ENCODE results near the gene S1PR2. TPM values are rescaled to one million over a fixed set of nuclear protein-coding genes. Genes with fewer than 3 reads are reported as not detected.

Gene S1PR2
- total and polyA plus RNA-seq, 3 experiments from 2014 or later, result 2.2 to 19.9 (median 18.4) TPM

- peak overlapping the region in 3 of 8 donors; percentile 12 to 95 (median 38) for H3K27ac Mint-ChIP-seq
- Histone ChIP-seq H3K36me3 (ENCODE audit: insufficient read depth, low read length) (peaks cover 30% of the 10 kb centered on the region), H3K9me3 (ENCODE audit: low read length) (no peaks in the 10 kb centered on the region), H3K4me3 (ENCODE audit: low read length) (no peak overlapping the region), H3K27me3 (ENCODE audit: insufficient read depth, low read length, poor library complexity, severe bottlenecking) (no peaks in the 10 kb centered on the region), H3K27ac (ENCODE audit: low read depth, low read length) (no peak overlapping the region), H3K4me1 (ENCODE audit: insufficient read depth, low read length) (no peaks in the 10 kb centered on the region)
- DNase-seq, result peak; percentile 77 to 91 (median 79)
- H3K27me3 Mint-ChIP-seq, result no peaks in the 10 kb centered on the region
- peaks cover 9 to 49% (median 12%) of the 10 kb centered on the region in 3 donors for H3K36me3 Mint-ChIP-seq
- H3K4me3 Mint-ChIP-seq, result peak overlapping the region in 1 of 7 donors; percentile 81
- no peaks in the 10 kb centered on the region for H3K9me3 Mint-ChIP-seq
- peaks cover 0 to 23% (median 0%) of the 10 kb centered on the region in 3 donors for H3K4me1 Mint-ChIP-seq
- CTCF ChIA-PET, result interaction anchor here (0.6 to 4.2 kb wide), 37 partner anchors 10 to 329 kb away, joined by 3 to 61 read pairs (median 4); partner anchors contain the start of genes CDC37, ICAM1, ICAM5 and RAVER1
- POLR2A ChIA-PET, result interaction anchor here (0.6 to 1.0 kb wide), 3 partner anchors 26 to 1125 kb away, joined by 3 to 6 read pairs (median 4); partner anchors contain the start of gene EPOR
These were observed 28.2 kb upstream of the S1PR2 start for GRCh38 chr19:10259162-10259905.

DNA sequence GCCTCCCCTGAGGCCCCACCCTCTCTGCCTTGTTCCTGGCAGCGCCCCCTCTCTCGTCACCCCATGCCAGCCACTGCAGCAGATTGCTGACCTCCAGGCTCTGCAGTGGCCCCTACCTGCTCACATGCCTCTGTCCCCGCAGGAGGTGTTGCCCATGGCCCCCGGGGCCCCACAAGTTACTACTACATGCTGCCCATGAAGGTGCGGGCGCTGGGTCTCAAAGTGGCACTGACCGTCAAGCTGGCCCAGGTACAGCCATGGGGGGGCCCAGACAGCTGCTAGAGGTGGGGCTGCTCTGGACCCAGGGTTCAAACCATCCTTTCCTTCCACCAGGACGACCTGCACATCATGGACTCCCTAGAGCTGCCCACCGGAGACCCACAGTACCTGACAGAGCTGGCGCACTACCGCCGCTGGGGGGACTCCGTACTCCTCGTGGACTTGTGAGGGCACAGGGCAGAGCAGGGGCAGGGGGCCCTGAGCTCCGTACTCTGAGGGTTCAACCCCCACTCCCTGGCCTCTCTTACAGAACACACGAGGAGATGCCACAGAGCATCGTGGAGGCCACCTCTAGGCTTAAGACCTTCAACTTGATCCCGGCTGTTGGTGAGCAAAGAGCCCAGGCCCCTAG lies 27.1 kb upstream of the S1PR2 start:
- Mint-ChIP-seq H3K4me1 (peaks cover 0 to 31% (median 2%) of the 10 kb centered on the region in 3 donors), H3K36me3 (peaks cover 9 to 56% (median 14%) of the 10 kb centered on the region in 3 donors), H3K4me3 (peak overlapping the region in 1 of 7 donors; percentile 17), H3K27ac (peak overlapping the region in 2 of 8 donors; percentile 27 to 95), H3K9me3 (no peaks in the 10 kb centered on the region), H3K27me3 (no peaks in the 10 kb centered on the region)
- H3K4me1 ChIP-seq (ENCODE audit: insufficient read depth, low read length), result no peaks in the 10 kb centered on the region
- H3K27me3 ChIP-seq (ENCODE audit: insufficient read depth, low read length, poor library complexity, severe bottlenecking), result no peaks in the 10 kb centered on the region
- ChIA-PET POLR2A (interaction anchor here (0.6 to 1.0 kb wide), 3 partner anchors 24 to 131 kb away, joined by 4 to 6 read pairs (median 4); no protein-coding TSS in a partner anchor), CTCF (interaction anchor here (0.6 to 4.2 kb wide), 39 partner anchors 9 to 328 kb away, joined by 3 to 61 read pairs (median 4); partner anchors contain the start of genes CDC37, ICAM1, ICAM5 and P2RY11)
- no peak overlapping the region for H3K27ac ChIP-seq (ENCODE audit: low read depth, low read length)
- peaks cover 34% of the 10 kb centered on the region for H3K36me3 ChIP-seq (ENCODE audit: insufficient read depth, low read length)
- H3K4me3 ChIP-seq (ENCODE audit: low read length), result no peak overlapping the region
- no peak for DNase-seq
- H3K9me3 ChIP-seq (ENCODE audit: low read length), result no peaks in the 10 kb centered on the region

DNA sequence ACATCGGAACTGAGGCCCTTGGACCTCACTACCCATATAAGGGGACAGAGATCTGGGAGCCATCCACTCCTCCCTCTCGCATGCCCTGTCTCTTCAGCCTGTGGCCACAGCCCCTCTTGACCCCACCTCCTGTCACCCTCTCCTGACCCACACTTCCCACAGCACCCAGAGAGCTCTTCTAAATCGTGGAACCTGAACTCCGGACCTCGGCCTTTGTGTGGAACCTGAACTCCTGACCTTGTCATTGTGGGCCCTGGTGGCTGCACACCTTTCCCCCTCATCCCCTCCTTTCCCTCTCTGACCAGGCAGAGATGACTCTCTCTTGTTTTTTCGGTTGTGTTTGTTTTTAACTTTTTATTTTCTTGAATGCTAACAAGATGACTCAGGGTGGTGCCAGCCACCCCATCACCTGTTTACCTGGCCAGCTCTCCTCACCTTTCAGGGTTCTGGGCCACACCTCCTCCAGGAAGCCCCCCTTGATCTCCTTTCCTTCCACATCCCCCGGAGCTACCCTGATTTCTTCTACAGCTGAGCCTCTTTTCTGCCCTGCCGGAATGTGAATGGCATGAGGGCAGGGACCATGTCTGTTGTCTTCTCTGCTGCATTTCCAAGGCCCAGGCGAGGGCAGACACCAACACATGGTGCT lies 26.0 kb upstream of the S1PR2 start:
- H3K4me3 ChIP-seq (ENCODE audit: low read length), result no peak overlapping the region
- ChIA-PET POLR2A (no interaction called here), CTCF (interaction anchor here (1.1 to 4.0 kb wide), 7 partner anchors 8 to 326 kb away, joined by 3 to 61 read pairs (median 5); partner anchors contain the start of gene TYK2)
- Mint-ChIP-seq H3K4me1 (peaks cover 6 to 40% (median 7%) of the 10 kb centered on the region in 3 donors), H3K4me3 (peak overlapping the region in 1 of 7 donors; percentile 17), H3K27me3 (no peaks in the 10 kb centered on the region), H3K36me3 (peaks cover 9 to 62% (median 14%) of the 10 kb centered on the region in 3 donors), H3K9me3 (no peaks in the 10 kb centered on the region), H3K27ac (peak overlapping the region in 3 of 8 donors; percentile 1 to 67 (median 47))
- peaks cover 8% of the 10 kb centered on the region for H3K4me1 ChIP-seq (ENCODE audit: insufficient read depth, low read length)
- H3K27ac ChIP-seq (ENCODE audit: low read depth, low read length), result no peak overlapping the region
- peaks cover 34% of the 10 kb centered on the region for H3K36me3 ChIP-seq (ENCODE audit: insufficient read depth, low read length)
- no peaks in the 10 kb centered on the region for H3K9me3 ChIP-seq (ENCODE audit: low read length)
- H3K27me3 ChIP-seq (ENCODE audit: insufficient read depth, low read length, poor library complexity, severe bottlenecking), result no peaks in the 10 kb centered on the region
- DNase-seq, result no peak

DNA sequence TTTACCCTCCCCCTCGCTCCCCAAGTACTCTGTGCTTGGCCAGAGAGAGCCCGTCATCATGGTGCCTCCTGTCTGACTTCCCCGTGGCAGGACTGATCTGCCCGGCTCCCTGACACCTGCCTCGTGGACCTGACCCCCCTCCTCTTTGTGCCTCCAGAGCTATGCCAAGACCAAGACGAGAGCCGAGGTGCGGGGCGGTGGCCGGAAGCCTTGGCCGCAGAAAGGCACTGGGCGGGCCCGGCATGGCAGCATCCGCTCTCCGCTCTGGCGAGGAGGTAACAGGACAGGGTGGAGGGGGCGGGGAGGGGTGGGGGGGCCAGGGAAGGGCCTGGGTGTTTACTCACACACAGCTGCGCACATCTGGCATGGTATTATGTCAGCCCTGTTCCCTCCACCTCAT lies 25.4 kb upstream of the S1PR2 start:
- H3K27me3 ChIP-seq (ENCODE audit: insufficient read depth, low read length, poor library complexity, severe bottlenecking), result no peaks in the 10 kb centered on the region
- peak overlapping the region in 1 of 8 donors; percentile 84 for H3K27ac Mint-ChIP-seq
- no peak overlapping the region for H3K4me3 ChIP-seq (ENCODE audit: low read length)
- no peak for DNase-seq
- H3K9me3 Mint-ChIP-seq, result no peaks in the 10 kb centered on the region
- peaks cover 9 to 68% (median 14%) of the 10 kb centered on the region in 3 donors for H3K36me3 Mint-ChIP-seq
- no peaks in the 10 kb centered on the region for H3K27me3 Mint-ChIP-seq
- peaks cover 10 to 46% (median 10%) of the 10 kb centered on the region in 3 donors for H3K4me1 Mint-ChIP-seq
- POLR2A ChIA-PET, result no interaction called here
- H3K4me1 ChIP-seq (ENCODE audit: insufficient read depth, low read length), result peaks cover 8% of the 10 kb centered on the region
- H3K27ac ChIP-seq (ENCODE audit: low read depth, low read length), result no peak overlapping the region
- CTCF ChIA-PET, result interaction anchor here (1.1 to 1.6 kb wide), 3 partner anchors 16 to 326 kb away, joined by 3 to 5 read pairs (median 3); no protein-coding TSS in a partner anchor
- peaks cover 34% of the 10 kb centered on the region for H3K36me3 ChIP-seq (ENCODE audit: insufficient read depth, low read length)
- no peaks in the 10 kb centered on the region for H3K9me3 ChIP-seq (ENCODE audit: low read length)
- H3K4me3 Mint-ChIP-seq, result no peak overlapping the region

DNA sequence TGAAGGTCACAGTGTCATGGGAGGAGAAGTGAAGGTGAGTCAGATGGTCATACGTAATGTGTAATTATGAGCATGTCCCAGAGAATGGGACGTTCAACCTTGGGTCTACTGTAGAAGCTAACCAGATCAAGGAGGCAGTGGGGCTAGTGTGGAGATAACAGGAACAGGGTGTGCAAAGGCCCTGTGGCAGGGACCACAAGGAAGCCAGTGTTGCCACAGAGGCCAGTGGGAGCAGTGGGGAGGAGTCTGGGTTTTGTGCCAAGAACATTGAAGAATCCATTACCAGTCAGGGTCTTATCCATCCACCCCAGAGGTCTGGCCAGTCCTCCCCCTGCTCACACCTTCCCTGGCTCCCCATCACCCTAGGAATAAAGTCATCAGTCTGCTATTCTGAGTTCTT lies 24.2 kb upstream of the S1PR2 start:
- no peaks in the 10 kb centered on the region for H3K9me3 ChIP-seq (ENCODE audit: low read length)
- no peak overlapping the region for H3K27ac ChIP-seq (ENCODE audit: low read depth, low read length)
- Mint-ChIP-seq H3K36me3 (peaks cover 9 to 68% (median 14%) of the 10 kb centered on the region in 3 donors), H3K27ac (peak overlapping the region in 5 of 8 donors; percentile 47 to 82 (median 64)), H3K4me3 (peak overlapping the region in 2 of 7 donors; percentile 24 to 58), H3K27me3 (no peaks in the 10 kb centered on the region), H3K4me1 (peaks cover 11 to 52% (median 12%) of the 10 kb centered on the region in 3 donors), H3K9me3 (no peaks in the 10 kb centered on the region)
- ChIA-PET POLR2A (no interaction called here), CTCF (no interaction called here)
- H3K27me3 ChIP-seq (ENCODE audit: insufficient read depth, low read length, poor library complexity, severe bottlenecking), result no peaks in the 10 kb centered on the region
- no peak overlapping the region for H3K4me3 ChIP-seq (ENCODE audit: low read length)
- no peak for DNase-seq
- peaks cover 34% of the 10 kb centered on the region for H3K36me3 ChIP-seq (ENCODE audit: insufficient read depth, low read length)
- H3K4me1 ChIP-seq (ENCODE audit: insufficient read depth, low read length), result peaks cover 12% of the 10 kb centered on the region

DNA sequence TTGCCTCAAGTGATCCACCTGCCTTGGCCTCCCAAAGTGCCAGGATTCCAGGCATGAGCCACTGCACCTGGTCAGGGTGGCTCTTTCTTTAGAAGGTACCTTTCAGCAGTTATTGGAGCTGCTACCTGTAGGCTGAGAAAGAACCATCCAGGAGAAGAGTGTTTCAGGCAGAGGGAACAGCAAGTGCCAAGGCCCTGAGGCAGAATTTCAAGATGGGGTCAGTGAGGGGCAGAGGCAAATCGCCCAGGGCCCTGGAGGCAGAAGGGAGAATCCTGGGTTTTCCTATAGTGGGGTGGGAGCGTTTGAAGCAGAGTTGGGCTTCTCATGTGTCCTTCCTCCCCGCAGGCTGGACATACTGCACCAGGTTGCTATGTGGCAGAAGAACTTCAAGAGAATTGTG lies 23.1 kb upstream of the S1PR2 start:
- Histone ChIP-seq H3K27me3 (ENCODE audit: insufficient read depth, low read length, poor library complexity, severe bottlenecking) (no peaks in the 10 kb centered on the region), H3K9me3 (ENCODE audit: low read length) (no peaks in the 10 kb centered on the region), H3K27ac (ENCODE audit: low read depth, low read length) (no peak overlapping the region), H3K4me3 (ENCODE audit: low read length) (no peak overlapping the region), H3K4me1 (ENCODE audit: insufficient read depth, low read length) (peaks cover 12% of the 10 kb centered on the region), H3K36me3 (ENCODE audit: insufficient read depth, low read length) (peaks cover 34% of the 10 kb centered on the region)
- Mint-ChIP-seq H3K36me3 (peaks cover 9 to 63% (median 14%) of the 10 kb centered on the region in 3 donors), H3K9me3 (no peaks in the 10 kb centered on the region), H3K27me3 (no peaks in the 10 kb centered on the region), H3K27ac (peak overlapping the region in 1 of 8 donors; percentile 22), H3K4me3 (peak overlapping the region in 5 of 7 donors; percentile 35 to 99 (median 54)), H3K4me1 (peaks cover 14 to 53% (median 16%) of the 10 kb centered on the region in 3 donors)
- DNase-seq, result no peak
- ChIA-PET CTCF (interaction anchor here (0.6 to 1.0 kb wide), 3 partner anchors 15 to 134 kb away, joined by 3 to 4 read pairs (median 3); no protein-coding TSS in a partner anchor), POLR2A (no interaction called here)

DNA sequence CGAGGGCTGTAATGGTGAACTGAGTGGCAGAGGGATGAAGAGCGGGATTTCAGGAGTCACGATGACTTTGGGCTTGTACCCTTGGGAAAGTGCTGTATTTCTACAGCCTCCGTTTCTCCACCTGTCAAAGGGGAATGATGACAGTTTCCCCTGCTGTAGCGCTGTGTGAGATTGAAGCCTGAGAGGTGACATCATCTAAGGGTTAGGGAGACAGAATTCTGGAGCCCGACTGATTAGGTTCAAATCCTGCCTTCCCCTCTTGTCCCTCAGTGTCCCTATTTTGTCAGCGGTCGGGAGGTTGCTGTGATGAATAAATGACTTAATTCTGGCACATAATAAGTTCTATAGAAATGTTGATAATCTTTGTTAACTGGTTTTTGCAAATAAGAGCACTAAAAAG lies 21.6 kb upstream of the S1PR2 start:
- no peaks in the 10 kb centered on the region for H3K9me3 Mint-ChIP-seq
- no peaks in the 10 kb centered on the region for H3K27me3 Mint-ChIP-seq
- peak overlapping the region; percentile 98 for H3K4me3 ChIP-seq (ENCODE audit: low read length)
- H3K27ac Mint-ChIP-seq, result peak overlapping the region; percentile 26 to 99 (median 97)
- ChIA-PET CTCF (no interaction called here), POLR2A (interaction anchor here (0.6 to 1.9 kb wide), 2 partner anchors 156 kb away, joined by 3 to 6 read pairs; no protein-coding TSS in a partner anchor)
- peaks cover 24% of the 10 kb centered on the region for H3K36me3 ChIP-seq (ENCODE audit: insufficient read depth, low read length)
- no peaks in the 10 kb centered on the region for H3K9me3 ChIP-seq (ENCODE audit: low read length)
- peak overlapping the region; percentile 96 to 100 (median 99) for H3K4me3 Mint-ChIP-seq
- peaks cover 9 to 50% (median 11%) of the 10 kb centered on the region in 3 donors for H3K36me3 Mint-ChIP-seq
- no peak for DNase-seq
- no peaks in the 10 kb centered on the region for H3K27me3 ChIP-seq (ENCODE audit: insufficient read depth, low read length, poor library complexity, severe bottlenecking)
- peak overlapping the region; percentile 87 for H3K27ac ChIP-seq (ENCODE audit: low read depth, low read length)
- H3K4me1 ChIP-seq (ENCODE audit: insufficient read depth, low read length), result peaks cover 12% of the 10 kb centered on the region
- H3K4me1 Mint-ChIP-seq, result peaks cover 14 to 46% (median 16%) of the 10 kb centered on the region in 3 donors
